HL-60 (cell line): ENCODE results near the gene TLX3.

Source experiments
- DNase-seq, 2 experiments: peaks; one replicate each; pipeline ENCODE4 v3.0.0-alpha.2; 2010 to 2020; ENCODE audit warnings: low read depth in 1 of 2, low spot score in 1 of 2
- H3K27ac ChIP-seq: fragments of 250-450 bp; sonication (Bioruptor Pico); replicated peaks from 2 replicates; pipeline ENCODE4 v1.5.1; 2020; ENCODE audit warnings: mild to moderate bottlenecking, moderate library complexity
- H3K27me3 ChIP-seq: fragments of 250-450 bp; sonication (Bioruptor Pico); 2 replicates; pipeline ENCODE4 v1.5.1; 2021; ENCODE audit warnings: mild to moderate bottlenecking, moderate library complexity; ENCODE audit not compliant: insufficient read depth, poor library complexity, severe bottlenecking
- H3K4me3 ChIP-seq: replicated peaks from 2 replicates; pipeline ENCODE4 v1.5.1; 2011; ENCODE audit warnings: mild to moderate bottlenecking, control low read depth, low read length; ENCODE audit not compliant: insufficient read depth
- CTCF ChIP-seq: IDR thresholded peaks from one replicate; pipeline ENCODE4 v1.5.1; 2011; ENCODE audit warnings: low read length, control low read depth, inconsistent platforms; ENCODE audit not compliant: insufficient read depth
- GABPA ChIP-seq: IDR thresholded peaks from 2 replicates; pipeline ENCODE4 v1.6.1; 2012; ENCODE audit warnings: low read depth
- POLR2AphosphoS5 ChIP-seq: IDR thresholded peaks from 2 replicates; pipeline ENCODE4 v1.6.1; 2012; ENCODE audit warnings: low read depth
- REST ChIP-seq: IDR thresholded peaks from 2 replicates; pipeline ENCODE4 v1.6.1; 2012; ENCODE audit warnings: low read depth; ENCODE audit not compliant: insufficient replicate concordance
- SPI1 ChIP-seq: IDR thresholded peaks from 2 replicates; pipeline ENCODE4 v1.6.1; 2012; ENCODE audit warnings: low read depth, mild to moderate bottlenecking, borderline replicate concordance

The TLX3 gene

GRCh38 chr5:171309276-171310211, 496 bp downstream of the TLX3 start:
- Histone ChIP-seq H3K27me3 (peaks cover 75% of the 10 kb centered on the region), H3K27ac (no peak overlapping the region), H3K4me3 (no peak overlapping the region)
- DNase-seq = no peak
- TF ChIP-seq SPI1 (no peak), GABPA (no peak), REST (no peak)

GRCh38 chr5:171310212-171310818, 1.3 kb downstream of the TLX3 start:
- H3K4me3 ChIP-seq = no peak overlapping the region
- peak; percentile 16 to 21 for DNase-seq
- no peak for TF ChIP-seq POLR2AphosphoS5
- peak; percentile 52 for TF ChIP-seq CTCF
- peaks cover 82% of the 10 kb centered on the region for H3K27me3 ChIP-seq
- H3K27ac ChIP-seq = no peak overlapping the region

GRCh38 chr5:171310819-171311321, 1.8 kb downstream of the TLX3 start:
- peaks cover 82% of the 10 kb centered on the region for H3K27me3 ChIP-seq
- no peak overlapping the region for H3K27ac ChIP-seq
- H3K4me3 ChIP-seq = no peak overlapping the region
- no peak for DNase-seq
- TF ChIP-seq GABPA (no peak), POLR2AphosphoS5 (no peak)

- Histone ChIP-seq H3K27ac (no peak overlapping the region), H3K4me3 (peak overlapping the region; percentile 18), H3K27me3 (peaks cover 84% of the 10 kb centered on the region)
- TF ChIP-seq SPI1 (no peak), REST (no peak), POLR2AphosphoS5 (no peak)
- no peak for DNase-seq
Observed at GRCh38 chr5:171311322-171312077, 2.5 kb downstream of the TLX3 start.
